ENCODE measurements around the gene AAMP.

The AAMP gene

GRCh38 chr2:218310853-218311540 is 41.1 kb upstream of the AAMP start:
- H3K27me3 ChIP-seq (ENCODE audit: control insufficient read depth, insufficient read depth, low read length, poor library complexity, severe bottlenecking) = no peaks in the 10 kb centered on the region
- WGBS, 2 experiments = 93% methylated on average over 11 of the region's 11 CpGs
- H3K27ac ChIP-seq (ENCODE audit: insufficient read depth, low read depth, low read length, poor library complexity, severe bottlenecking) = no peak overlapping the region
- H3K36me3 ChIP-seq (ENCODE audit: control insufficient read depth, insufficient read depth, low read length) = no peaks in the 10 kb centered on the region
- H3K4me1 ChIP-seq (ENCODE audit: control insufficient read depth, insufficient read depth, low read length) = no peaks in the 10 kb centered on the region
- H3K9me3 ChIP-seq (ENCODE audit: control insufficient read depth, low read length) = no peaks in the 10 kb centered on the region
- H3K4me3 ChIP-seq (ENCODE audit: insufficient read depth, low read depth, low read length) = no peak overlapping the region

- WGBS, 2 experiments = 92% methylated on average over 5 to 6 of the region's 6 CpGs
- no peak overlapping the region for H3K27ac ChIP-seq (ENCODE audit: insufficient read depth, low read depth, low read length, poor library complexity, severe bottlenecking)
Measured at GRCh38 chr2:218307415-218308090, 37.6 kb upstream of the AAMP start.

DNA sequence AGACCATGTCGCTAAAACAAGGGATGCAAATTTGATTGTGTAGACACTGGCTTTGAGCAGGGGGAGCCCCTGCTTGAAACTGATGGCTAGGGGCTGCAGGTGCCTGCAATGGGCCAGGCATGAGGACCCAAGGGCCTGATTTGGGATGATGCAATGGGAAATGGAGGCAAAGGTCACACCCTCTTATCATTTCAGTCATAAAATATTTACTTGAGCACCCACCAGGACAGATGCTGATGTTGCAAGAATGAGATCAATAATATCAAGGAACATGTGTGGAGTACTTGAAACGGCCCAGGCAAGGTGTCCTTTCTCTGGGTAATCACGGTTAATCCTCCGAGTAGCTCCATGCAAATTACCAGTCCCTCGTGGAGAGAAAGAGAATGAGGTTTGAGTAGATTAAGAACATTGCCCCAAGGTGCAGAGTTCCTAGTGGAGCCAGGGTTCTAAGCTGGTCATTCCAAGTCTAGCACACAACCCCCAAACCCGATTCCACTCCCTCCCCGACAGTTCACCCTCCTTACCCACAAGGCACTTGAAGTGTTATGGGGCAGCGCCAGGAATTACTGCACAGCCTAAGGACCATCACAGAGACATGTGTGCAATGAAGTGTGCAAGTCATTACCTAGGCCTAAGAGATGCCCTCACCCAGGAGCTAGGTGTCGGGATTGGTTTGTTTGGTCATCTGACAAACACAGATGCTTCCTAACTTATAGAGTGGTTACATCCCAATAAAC is 36.4 kb upstream of the AAMP start:
- WGBS, 2 experiments = 84 to 89% methylated on average over 9 of the region's 9 CpGs
- no peaks in the 10 kb centered on the region for H3K27me3 ChIP-seq (ENCODE audit: control insufficient read depth, insufficient read depth, low read length, poor library complexity, severe bottlenecking)
- no peaks in the 10 kb centered on the region for H3K9me3 ChIP-seq (ENCODE audit: control insufficient read depth, low read length)
- no peaks in the 10 kb centered on the region for H3K36me3 ChIP-seq (ENCODE audit: control insufficient read depth, insufficient read depth, low read length)
- H3K4me3 ChIP-seq (ENCODE audit: insufficient read depth, low read depth, low read length) = no peak overlapping the region
- H3K4me1 ChIP-seq (ENCODE audit: control insufficient read depth, insufficient read depth, low read length) = no peaks in the 10 kb centered on the region
- H3K27ac ChIP-seq (ENCODE audit: insufficient read depth, low read depth, low read length, poor library complexity, severe bottlenecking) = no peak overlapping the region

More at GRCh38 chr2:218307415-218308090, 37.6 kb upstream of the AAMP start:
- no peaks in the 10 kb centered on the region for H3K4me1 ChIP-seq (ENCODE audit: control insufficient read depth, insufficient read depth, low read length)
- H3K9me3 ChIP-seq (ENCODE audit: control insufficient read depth, low read length) = no peaks in the 10 kb centered on the region
- H3K27me3 ChIP-seq (ENCODE audit: control insufficient read depth, insufficient read depth, low read length, poor library complexity, severe bottlenecking) = no peaks in the 10 kb centered on the region
- no peaks in the 10 kb centered on the region for H3K36me3 ChIP-seq (ENCODE audit: control insufficient read depth, insufficient read depth, low read length)
- no peak overlapping the region for H3K4me3 ChIP-seq (ENCODE audit: insufficient read depth, low read depth, low read length)

GRCh38 chr2:218305383-218305782 is 35.4 kb upstream of the AAMP start:
- H3K27me3 ChIP-seq (ENCODE audit: control insufficient read depth, insufficient read depth, low read length, poor library complexity, severe bottlenecking) = no peaks in the 10 kb centered on the region
- H3K36me3 ChIP-seq (ENCODE audit: control insufficient read depth, insufficient read depth, low read length) = no peaks in the 10 kb centered on the region
- no peak overlapping the region for H3K4me3 ChIP-seq (ENCODE audit: insufficient read depth, low read depth, low read length)
- H3K4me1 ChIP-seq (ENCODE audit: control insufficient read depth, insufficient read depth, low read length) = no peaks in the 10 kb centered on the region
- no peak overlapping the region for H3K27ac ChIP-seq (ENCODE audit: insufficient read depth, low read depth, low read length, poor library complexity, severe bottlenecking)
- H3K9me3 ChIP-seq (ENCODE audit: control insufficient read depth, low read length) = no peaks in the 10 kb centered on the region
- WGBS, 2 experiments = 90 to 92% methylated on average over 5 of the region's 5 CpGs

- Histone ChIP-seq H3K4me3 (ENCODE audit: insufficient read depth, low read depth, low read length) (no peak overlapping the region), H3K27ac (ENCODE audit: insufficient read depth, low read depth, low read length, poor library complexity, severe bottlenecking) (no peak overlapping the region), H3K36me3 (ENCODE audit: control insufficient read depth, insufficient read depth, low read length) (no peaks in the 10 kb centered on the region), H3K27me3 (ENCODE audit: control insufficient read depth, insufficient read depth, low read length, poor library complexity, severe bottlenecking) (no peaks in the 10 kb centered on the region), H3K4me1 (ENCODE audit: control insufficient read depth, insufficient read depth, low read length) (no peaks in the 10 kb centered on the region), H3K9me3 (ENCODE audit: control insufficient read depth, low read length) (no peaks in the 10 kb centered on the region)
- WGBS, 2 experiments = 13 to 25% methylated on average over 9 of the region's 9 CpGs
Measured at GRCh38 chr2:218301176-218301819, 31.4 kb upstream of the AAMP start.

- Histone ChIP-seq H3K4me3 (ENCODE audit: insufficient read depth, low read depth, low read length) (no peak overlapping the region), H3K36me3 (ENCODE audit: control insufficient read depth, insufficient read depth, low read length) (no peaks in the 10 kb centered on the region), H3K27me3 (ENCODE audit: control insufficient read depth, insufficient read depth, low read length, poor library complexity, severe bottlenecking) (no peaks in the 10 kb centered on the region), H3K27ac (ENCODE audit: insufficient read depth, low read depth, low read length, poor library complexity, severe bottlenecking) (no peak overlapping the region), H3K4me1 (ENCODE audit: control insufficient read depth, insufficient read depth, low read length) (no peaks in the 10 kb centered on the region), H3K9me3 (ENCODE audit: control insufficient read depth, low read length) (no peaks in the 10 kb centered on the region)
- 87 to 92% methylated on average over 3 to 4 of the region's 4 CpGs for WGBS, 2 experiments
Measured at GRCh38 chr2:218300141-218300540, 30.2 kb upstream of the AAMP start.

- WGBS, 2 experiments = 82 to 84% methylated on average over 6 of the region's 6 CpGs
- Histone ChIP-seq H3K4me3 (ENCODE audit: insufficient read depth, low read depth, low read length) (no peak overlapping the region), H3K9me3 (ENCODE audit: control insufficient read depth, low read length) (no peaks in the 10 kb centered on the region), H3K36me3 (ENCODE audit: control insufficient read depth, insufficient read depth, low read length) (no peaks in the 10 kb centered on the region), H3K27ac (ENCODE audit: insufficient read depth, low read depth, low read length, poor library complexity, severe bottlenecking) (no peak overlapping the region), H3K4me1 (ENCODE audit: control insufficient read depth, insufficient read depth, low read length) (no peaks in the 10 kb centered on the region), H3K27me3 (ENCODE audit: control insufficient read depth, insufficient read depth, low read length, poor library complexity, severe bottlenecking) (no peaks in the 10 kb centered on the region)
Measured at GRCh38 chr2:218298314-218298875, 28.5 kb upstream of the AAMP start.

DNA sequence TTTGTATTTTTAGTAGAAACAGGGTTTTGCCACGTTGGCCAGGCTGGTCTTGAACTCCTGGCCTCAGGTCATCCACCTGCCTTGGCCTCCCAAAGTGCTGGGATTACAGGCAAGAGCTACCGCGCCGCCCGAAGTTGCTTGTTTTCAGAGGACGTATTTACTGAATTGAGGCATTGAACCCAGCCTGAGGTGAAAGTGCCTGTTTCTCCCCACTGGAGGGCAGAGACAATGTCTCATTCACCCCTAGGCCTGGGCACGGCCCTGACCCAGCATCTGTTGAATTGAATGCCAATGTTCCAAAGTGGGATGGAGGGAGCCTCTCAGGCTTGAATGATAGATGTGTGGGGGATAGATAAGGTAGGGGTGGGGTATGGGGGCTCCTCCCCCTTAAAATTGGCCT is 26.9 kb upstream of the AAMP start:
- Histone ChIP-seq H3K9me3 (ENCODE audit: control insufficient read depth, low read length) (no peaks in the 10 kb centered on the region), H3K27ac (ENCODE audit: insufficient read depth, low read depth, low read length, poor library complexity, severe bottlenecking) (no peak overlapping the region), H3K36me3 (ENCODE audit: control insufficient read depth, insufficient read depth, low read length) (no peaks in the 10 kb centered on the region), H3K27me3 (ENCODE audit: control insufficient read depth, insufficient read depth, low read length, poor library complexity, severe bottlenecking) (peaks cover 5% of the 10 kb centered on the region), H3K4me3 (ENCODE audit: insufficient read depth, low read depth, low read length) (no peak overlapping the region), H3K4me1 (ENCODE audit: control insufficient read depth, insufficient read depth, low read length) (no peaks in the 10 kb centered on the region)
- 84 to 87% methylated on average over 7 of the region's 7 CpGs for WGBS, 2 experiments

- Histone ChIP-seq H3K4me1 (ENCODE audit: control insufficient read depth, insufficient read depth, low read length) (no peaks in the 10 kb centered on the region), H3K4me3 (ENCODE audit: insufficient read depth, low read depth, low read length) (no peak overlapping the region), H3K27me3 (ENCODE audit: control insufficient read depth, insufficient read depth, low read length, poor library complexity, severe bottlenecking) (peaks cover 5% of the 10 kb centered on the region), H3K9me3 (ENCODE audit: control insufficient read depth, low read length) (no peaks in the 10 kb centered on the region), H3K36me3 (ENCODE audit: control insufficient read depth, insufficient read depth, low read length) (no peaks in the 10 kb centered on the region), H3K27ac (ENCODE audit: insufficient read depth, low read depth, low read length, poor library complexity, severe bottlenecking) (no peak overlapping the region)
- whole genome bisulfite sequencing, 2 experiments = 92 to 94% methylated on average over 1 of the region's 1 CpG
Measured at GRCh38 chr2:218296200-218296599, 26.3 kb upstream of the AAMP start.

Data from ectodermal cell (in vitro differentiated cells).